WTC11 (cell line): ENCODE data around the gene GNG2. TPM values are rescaled to one million over a fixed set of nuclear protein-coding genes. Genes with fewer than 3 reads are reported as not detected.

ENCODE experiments used
- ATAC-seq: fragments of 200-7000 bp; cut with Tn5 transposase; 2 replicates; pipeline ENCODE4 v1.10.0; 2021; ENCODE audit warnings: mild to moderate bottlenecking, moderate library complexity
- CTCF ChIA-PET: fragments of 300-600 bp; sonication (Branson Sonifier 250); formaldehyde crosslinking; loops from one replicate; lab custom pipeline; 2021; ENCODE audit warnings: antibody characterized with exemption; lab: Charles Lee
- POLR2A ChIA-PET: fragments of 350-600 bp; sonication (Branson Sonifier 250); formaldehyde crosslinking; loops from one replicate; lab custom pipeline; 2021; ENCODE audit warnings: antibody characterized with exemption; lab: Charles Lee
- DNase-seq: peaks from one replicate; pipeline ENCODE4 v3.0.0; 2021; ENCODE audit warnings: low spot score
- H3K27ac Mint-ChIP-seq: 2 replicates; pipeline ENCODE4 v1.8.0; 2021; ENCODE audit warnings: mixed read lengths
- H3K27me3 Mint-ChIP-seq: 2 replicates; pipeline ENCODE4 v1.8.0; 2021; ENCODE audit warnings: low read depth, mild to moderate bottlenecking, moderate library complexity, mixed read lengths
- H3K36me3 Mint-ChIP-seq: 2 replicates; pipeline ENCODE4 v1.8.0; 2021; ENCODE audit warnings: mixed read lengths
- H3K4me1 Mint-ChIP-seq: 2 replicates; pipeline ENCODE4 v1.8.0; 2022; ENCODE audit warnings: mixed read lengths
- H3K4me3 Mint-ChIP-seq: 2 replicates; pipeline ENCODE4 v1.8.0; 2021; ENCODE audit warnings: mild to moderate bottlenecking, moderate library complexity, mixed read lengths
- H3K9me3 Mint-ChIP-seq: 2 replicates; pipeline ENCODE4 v1.8.0; 2021; ENCODE audit warnings: mixed read lengths
- E2F5 ChIP-seq: sonication (generic); formaldehyde crosslinking; IDR thresholded peaks from 2 replicates; pipeline ENCODE4 v1.8.1; 2022; ENCODE audit warnings: mild to moderate bottlenecking, moderate library complexity, missing genetic modification reagents
- EMX1 ChIP-seq: fragments of 250-450 bp; sonication (Bioruptor Pico); IDR thresholded peaks from 2 replicates; pipeline ENCODE4 v1.8.0; 2021; ENCODE audit warnings: mild to moderate bottlenecking
- FOXK1 ChIP-seq: sonication (generic); formaldehyde crosslinking; IDR thresholded peaks from 2 replicates; pipeline ENCODE4 v1.8.0; 2022; ENCODE audit warnings: mild to moderate bottlenecking, moderate library complexity, missing genetic modification reagents
- GTF2I ChIP-seq: fragments of 250-450 bp; sonication (Bioruptor Pico); conservative IDR thresholded peaks from 2 replicates; pipeline ENCODE4 v1.4.0; 2021; ENCODE audit warnings: mild to moderate bottlenecking
- HMGA2 ChIP-seq: fragments of 250-450 bp; sonication (Bioruptor Pico); IDR thresholded peaks from 2 replicates; pipeline ENCODE4 v1.4.0; 2021; ENCODE audit warnings: mild to moderate bottlenecking, moderate library complexity
- IRF1 ChIP-seq: sonication (generic); formaldehyde crosslinking; IDR thresholded peaks from 2 replicates; pipeline ENCODE4 v1.8.0; 2023; ENCODE audit warnings: missing genetic modification reagents
- MLX ChIP-seq: sonication (generic); formaldehyde crosslinking; IDR thresholded peaks from 2 replicates; pipeline ENCODE4 v1.8.1; 2023; ENCODE audit warnings: mild to moderate bottlenecking, missing genetic modification reagents, moderate library complexity
- NFYB ChIP-seq: sonication (generic); formaldehyde crosslinking; conservative IDR thresholded peaks from 2 replicates; pipeline ENCODE4 v1.8.0; 2022; ENCODE audit warnings: low read depth, missing genetic modification reagents
- PRRX2 ChIP-seq: fragments of 250-450 bp; sonication (Bioruptor Pico); IDR thresholded peaks from 2 replicates; pipeline ENCODE4 v1.8.0; 2021; ENCODE audit warnings: mild to moderate bottlenecking
- SMAD3 ChIP-seq: sonication (generic); formaldehyde crosslinking; IDR thresholded peaks from 2 replicates; pipeline ENCODE4 v1.8.0; 2022; ENCODE audit warnings: missing genetic modification reagents, mild to moderate bottlenecking, borderline replicate concordance
- STAT6 ChIP-seq: sonication (generic); formaldehyde crosslinking; conservative IDR thresholded peaks from 2 replicates; pipeline ENCODE4 v1.8.1; 2023; ENCODE audit warnings: mild to moderate bottlenecking, low read depth, missing genetic modification reagents, moderate library complexity
- TEAD4 ChIP-seq: sonication (generic); formaldehyde crosslinking; IDR thresholded peaks from 2 replicates; pipeline ENCODE4 v1.8.0; 2022; ENCODE audit warnings: mild to moderate bottlenecking, missing genetic modification reagents
- ZNF121 ChIP-seq: sonication (generic); formaldehyde crosslinking; IDR thresholded peaks from 2 replicates; pipeline ENCODE4 v1.8.0; 2023; ENCODE audit warnings: missing genetic modification reagents
- ZNF281 ChIP-seq: sonication (generic); formaldehyde crosslinking; IDR thresholded peaks from 2 replicates; pipeline ENCODE4 v1.8.0; 2023; ENCODE audit warnings: mild to moderate bottlenecking, missing genetic modification reagents
- ZNF425 ChIP-seq: fragments of 250-450 bp; sonication (Bioruptor Pico); conservative IDR thresholded peaks from 2 replicates; pipeline ENCODE4 v1.9.0; 2021; ENCODE audit warnings: mild to moderate bottlenecking
- ZNF532 ChIP-seq: fragments of 250-450 bp; sonication (Bioruptor Pico); IDR thresholded peaks from 2 replicates; pipeline ENCODE4 v1.9.0; 2021; ENCODE audit warnings: mild to moderate bottlenecking, borderline replicate concordance
- total RNA-seq: library from RNA; stranded (reverse); gene quantifications from 3 replicates; pipeline ENCODE4 v1.2.3, GENCODE V29; 2021

The GNG2 gene
- total RNA-seq, 1 experiment from 2014 or later = 10.7 TPM

- DNase-seq (no peak), ATAC-seq (no peak)
- H3K9me3 Mint-ChIP-seq = no peaks in the 10 kb centered on the region
- peaks cover 9% of the 10 kb centered on the region for H3K27me3 Mint-ChIP-seq
- ChIA-PET POLR2A (no interaction called here), CTCF (interaction anchor here (1.0 to 1.1 kb wide), 2 partner anchors 10 to 212 kb away, joined by 3 to 8 read pairs; no protein-coding TSS in a partner anchor)
- H3K4me3 Mint-ChIP-seq = peak overlapping the region; percentile 93
- peaks cover 9% of the 10 kb centered on the region for H3K4me1 Mint-ChIP-seq
- peaks cover 14% of the 10 kb centered on the region for H3K36me3 Mint-ChIP-seq
- no peak overlapping the region for H3K27ac Mint-ChIP-seq
- TF ChIP-seq HMGA2 (CRISPR knock-in tag) = no peak
Measured at GRCh38 chr14:51988221-51988620, 127.8 kb downstream of the GNG2 start.

GRCh38 chr14:51989293-51990234 lies 129.2 kb downstream of the GNG2 start, which contains the start of gene RTRAF:
Gene RTRAF (plus strand): TSS chr14:51989546. CDS start chr14:51989640, 94 bp downstream.
- Mint-ChIP-seq H3K27me3 (peaks cover 4% of the 10 kb centered on the region), H3K4me1 (peaks cover 9% of the 10 kb centered on the region), H3K27ac (peak within 1 kb of the TSS; percentile 91), H3K9me3 (no peaks in the 10 kb centered on the region), H3K36me3 (peaks cover 25% of the 10 kb centered on the region), H3K4me3 (peak within 1 kb of the TSS; percentile 93)
- DNase-seq (peak; percentile 89), ATAC-seq (peak; percentile 95)
- POLR2A ChIA-PET = no interaction called here
- CTCF ChIA-PET = interaction anchor here (0.6 to 1.3 kb wide), 2 partner anchors 11 to 24 kb away, joined by 3 to 4 read pairs; no protein-coding TSS in a partner anchor
- no peak for TF ChIP-seq EMX1 (CRISPR knock-in tag)
- TF ChIP-seq FOXK1 (CRISPR knock-in tag) = peak; percentile 80
- TF ChIP-seq STAT6 (CRISPR knock-in tag) = no peak
- no peak for TF ChIP-seq PRRX2 (CRISPR knock-in tag)
- TF ChIP-seq ZNF532 (CRISPR knock-in tag) = no peak
- TF ChIP-seq GTF2I (CRISPR knock-in tag) = no peak
- no peak for TF ChIP-seq ZNF281 (CRISPR knock-in tag)
- no peak for TF ChIP-seq MLX (CRISPR knock-in tag)
- TF ChIP-seq E2F5 (CRISPR knock-in tag) = peak; percentile 76
- no peak for TF ChIP-seq IRF1 (CRISPR knock-in tag)
- no peak for TF ChIP-seq ZNF121
- TF ChIP-seq ZNF425 (CRISPR knock-in tag) = no peak
- 0 out of 2 replicates have a peak, but pooled peaks have one; percentile 43 for TF ChIP-seq SMAD3 (CRISPR knock-in tag)
- no peak for TF ChIP-seq TEAD4
- TF ChIP-seq NFYB (CRISPR knock-in tag) = peak; percentile 92
